ENCODE measurements around the gene WDFY2. TPM values are rescaled to one million over a fixed set of nuclear protein-coding genes. Genes with fewer than 3 reads are reported as not detected.
"Not testable (repeated sequence)": the region's sequence is repeated elsewhere in the genome, so short reads cannot be mapped to it uniquely, and the experiment has no call there.

The WDFY2 gene
- total and polyA plus RNA-seq, 8 donors: 1.4 to 22.6 (median 10.4) TPM

DNA sequence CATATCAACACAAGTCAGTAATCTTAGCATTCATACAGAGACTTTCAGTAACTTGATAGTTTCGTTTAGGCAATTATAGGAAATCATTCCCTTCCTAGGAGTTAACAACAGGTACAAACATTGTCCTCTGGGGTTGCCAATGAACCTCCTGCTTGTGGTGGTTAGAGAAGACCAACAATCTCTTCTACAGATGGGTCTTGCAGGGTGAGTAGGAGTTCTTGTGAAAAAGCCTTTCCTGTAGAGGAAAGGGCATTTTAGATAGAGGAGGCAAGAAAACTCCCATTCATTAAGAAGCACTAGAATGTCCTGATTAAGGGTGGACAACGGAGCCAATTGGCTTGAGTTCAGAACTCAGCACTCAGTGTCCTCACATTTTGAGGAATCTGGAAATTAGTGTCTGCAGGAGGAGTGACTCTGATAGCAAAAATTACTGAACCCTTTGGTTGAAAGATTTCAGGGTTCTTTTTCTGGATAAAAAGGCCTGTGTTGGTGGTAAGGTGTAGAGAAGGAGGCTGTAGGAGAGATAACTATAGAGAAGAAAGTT, 4.2 kb downstream of the WDFY2 start:
- TF ChIP-seq POLR2A (IDR thresholded peaks at IDR 0.05) (no peak), POLR2AphosphoS5 (IDR thresholded peaks at IDR 0.05) (no peak), EP300 (IDR thresholded peaks at IDR 0.05) (no peak)
- TF ChIP-seq, protein P1, sequence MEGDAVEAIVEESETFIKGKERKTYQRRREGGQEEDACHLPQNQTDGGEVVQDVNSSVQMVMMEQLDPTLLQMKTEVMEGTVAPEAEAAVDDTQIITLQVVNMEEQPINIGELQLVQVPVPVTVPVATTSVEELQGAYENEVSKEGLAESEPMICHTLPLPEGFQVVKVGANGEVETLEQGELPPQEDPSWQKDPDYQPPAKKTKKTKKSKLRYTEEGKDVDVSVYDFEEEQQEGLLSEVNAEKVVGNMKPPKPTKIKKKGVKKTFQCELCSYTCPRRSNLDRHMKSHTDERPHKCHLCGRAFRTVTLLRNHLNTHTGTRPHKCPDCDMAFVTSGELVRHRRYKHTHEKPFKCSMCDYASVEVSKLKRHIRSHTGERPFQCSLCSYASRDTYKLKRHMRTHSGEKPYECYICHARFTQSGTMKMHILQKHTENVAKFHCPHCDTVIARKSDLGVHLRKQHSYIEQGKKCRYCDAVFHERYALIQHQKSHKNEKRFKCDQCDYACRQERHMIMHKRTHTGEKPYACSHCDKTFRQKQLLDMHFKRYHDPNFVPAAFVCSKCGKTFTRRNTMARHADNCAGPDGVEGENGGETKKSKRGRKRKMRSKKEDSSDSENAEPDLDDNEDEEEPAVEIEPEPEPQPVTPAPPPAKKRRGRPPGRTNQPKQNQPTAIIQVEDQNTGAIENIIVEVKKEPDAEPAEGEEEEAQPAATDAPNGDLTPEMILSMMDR (IDR thresholded peaks at IDR 0.05): no peak
- Histone ChIP-seq H3K36me3 (no peaks in the 10 kb centered on the region), H3K4me1 (peaks cover 28 to 74% (median 49%) of the 10 kb centered on the region in 4 donors), H3K27ac (peak overlapping the region in 2 of 5 donors; percentile 0 to 25), H3K4me3 (no peak overlapping the region), H3K27me3 (no peaks in the 10 kb centered on the region), H3K9me3 (no peaks in the 10 kb centered on the region)
- no peak for DNase-seq
- 64 to 80% (median 67%) methylated on average over 2 of the region's 2 CpGs for WGBS, 5 donors
- intact Hi-C loops (cut with DNase I; ENCODE audit: low total_unique reads): loop anchor here (10.0 kb wide), 1 partner anchor 146 kb away; no protein-coding TSS in a partner anchor

DNA sequence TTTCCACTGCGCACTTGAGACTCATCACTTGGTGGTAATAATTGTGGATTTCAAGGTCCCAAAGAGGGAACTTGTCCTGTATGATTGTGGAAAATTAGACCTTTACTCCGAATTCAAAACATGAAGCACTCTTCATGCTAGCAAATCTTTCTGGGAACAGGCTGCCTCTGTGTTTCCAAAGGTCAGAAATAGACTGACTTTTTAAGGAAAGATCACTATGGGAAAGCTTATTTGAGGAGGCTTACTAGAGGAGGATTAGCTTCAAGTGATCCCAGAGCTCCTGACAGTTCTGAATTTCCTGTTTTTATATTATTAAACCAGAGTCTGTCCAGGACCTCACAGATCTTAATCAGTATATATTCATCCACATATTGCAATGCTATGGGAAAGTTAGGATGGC, 5.5 kb downstream of the WDFY2 start:
- TF ChIP-seq POLR2AphosphoS5 (IDR thresholded peaks at IDR 0.05) (no peak), EP300 (IDR thresholded peaks at IDR 0.05) (no peak), POLR2A (IDR thresholded peaks at IDR 0.05) (no peak)
- TF ChIP-seq, protein P1 (IDR thresholded peaks at IDR 0.05): no peak
- no peak for DNase-seq
- H3K9me3 ChIP-seq: no peaks in the 10 kb centered on the region
- peaks cover 26 to 77% (median 50%) of the 10 kb centered on the region in 4 donors for H3K4me1 ChIP-seq
- no peak overlapping the region for H3K4me3 ChIP-seq
- peak overlapping the region in 3 of 5 donors; percentile 62 to 67 (median 62) for H3K27ac ChIP-seq
- intact Hi-C loops (cut with DNase I; ENCODE audit: low total_unique reads): loop anchor here (10.0 kb wide), 1 partner anchor 145 kb away; no protein-coding TSS in a partner anchor
- no peaks in the 10 kb centered on the region for H3K36me3 ChIP-seq
- WGBS, 5 donors: 72 to 85% (median 79%) methylated on average over 2 of the region's 2 CpGs
- no peaks in the 10 kb centered on the region for H3K27me3 ChIP-seq

DNA sequence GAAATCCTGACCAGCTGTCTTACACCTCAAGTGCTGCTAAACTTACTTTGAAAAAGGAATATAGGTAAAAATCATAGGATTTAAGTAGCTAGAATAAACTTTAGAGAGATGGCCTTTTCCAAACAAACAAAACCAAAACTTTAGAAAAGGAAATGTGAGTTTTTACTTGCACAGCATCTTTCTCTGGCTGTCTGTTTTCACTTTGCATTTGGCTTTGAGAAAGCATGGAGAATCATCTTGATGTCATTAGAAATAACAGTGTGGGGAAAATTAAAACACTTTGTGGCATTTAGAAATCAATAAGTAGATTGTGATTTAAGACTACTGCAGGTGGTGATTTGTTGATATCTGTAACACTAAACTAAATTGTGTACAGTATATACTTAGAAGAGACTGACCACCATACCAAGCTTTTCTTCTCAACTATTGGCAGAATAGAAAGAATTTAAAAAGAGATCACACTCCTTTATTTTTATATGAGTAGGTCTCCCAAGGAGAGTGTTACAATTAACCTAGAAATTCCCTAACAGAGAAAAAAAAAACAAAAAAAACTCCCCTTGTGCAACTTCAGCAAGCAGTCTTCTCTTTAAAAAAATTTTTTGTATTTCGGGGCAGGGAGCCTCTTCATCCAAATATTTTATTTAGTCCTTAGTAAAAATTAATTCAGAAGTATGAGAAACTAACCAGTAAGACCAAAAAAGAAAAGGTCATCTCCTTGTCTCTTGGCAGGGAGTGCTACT, 6.1 kb downstream of the WDFY2 start:
- Histone ChIP-seq H3K4me1 (peaks cover 23 to 76% (median 50%) of the 10 kb centered on the region in 4 donors), H3K27me3 (no peaks in the 10 kb centered on the region), H3K9me3 (no peaks in the 10 kb centered on the region), H3K27ac (peak overlapping the region in 4 of 5 donors; percentile 27 to 67 (median 62)), H3K36me3 (no peaks in the 10 kb centered on the region), H3K4me3 (no peak overlapping the region)
- DNase-seq: no peak
- intact Hi-C loops (cut with DNase I; ENCODE audit: low total_unique reads): no loop called here
- TF ChIP-seq POLR2AphosphoS5 (IDR thresholded peaks at IDR 0.05) (no peak), EP300 (IDR thresholded peaks at IDR 0.05) (no peak), POLR2A (IDR thresholded peaks at IDR 0.05) (no peak)
- TF ChIP-seq, protein P1 (IDR thresholded peaks at IDR 0.05): no peak
- WGBS, 5 donors: 47 to 69% (median 58%) methylated on average over 1 of the region's 1 CpG

DNA sequence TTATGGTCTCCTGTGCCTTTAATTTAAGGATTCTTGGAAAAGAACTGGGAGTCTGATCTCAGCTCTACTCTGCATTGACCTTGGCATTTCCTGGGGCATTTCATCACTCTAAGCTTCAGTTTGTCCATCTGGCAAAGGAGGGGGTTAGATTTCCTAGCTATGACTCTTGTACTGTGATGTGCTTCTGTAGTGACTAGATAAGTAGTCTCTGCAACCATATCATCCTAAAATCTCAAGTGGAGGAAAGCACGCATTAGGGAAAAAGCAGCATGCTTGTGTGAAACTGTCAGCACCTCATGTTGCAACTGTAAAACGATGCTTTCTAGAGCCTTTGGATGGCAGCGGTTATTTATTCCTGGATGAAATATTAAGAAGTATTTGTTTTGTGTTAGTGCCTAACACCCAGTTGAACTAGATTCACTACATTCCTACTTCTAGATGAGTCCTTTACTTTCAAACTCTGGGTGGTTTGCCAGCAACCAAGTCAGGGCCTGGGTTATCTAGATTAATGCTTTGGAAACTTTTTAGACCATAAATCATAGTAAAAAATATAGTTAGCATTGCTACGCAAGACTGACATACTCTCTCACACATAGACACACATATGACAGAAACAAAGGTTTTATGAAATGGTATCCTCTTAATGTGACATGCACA, 6.8 kb downstream of the WDFY2 start:
- 21 to 34% (median 27%) methylated on average over 4 of the region's 4 CpGs for WGBS, 5 donors
- intact Hi-C loops (cut with DNase I; ENCODE audit: low total_unique reads): no loop called here
- Histone ChIP-seq H3K27me3 (no peaks in the 10 kb centered on the region), H3K36me3 (no peaks in the 10 kb centered on the region), H3K4me1 (peaks cover 16 to 74% (median 43%) of the 10 kb centered on the region in 4 donors), H3K4me3 (no peak overlapping the region), H3K9me3 (no peaks in the 10 kb centered on the region), H3K27ac (peak overlapping the region; percentile 27 to 67 (median 62))
- peak; percentile 41 to 62 for DNase-seq
- peak in 1 of 3 donors; percentile 50 for TF ChIP-seq POLR2AphosphoS5 (IDR thresholded peaks at IDR 0.05)
- TF ChIP-seq POLR2A (IDR thresholded peaks at IDR 0.05): no peak
- TF ChIP-seq, protein P1 (IDR thresholded peaks at IDR 0.05): no peak

DNA sequence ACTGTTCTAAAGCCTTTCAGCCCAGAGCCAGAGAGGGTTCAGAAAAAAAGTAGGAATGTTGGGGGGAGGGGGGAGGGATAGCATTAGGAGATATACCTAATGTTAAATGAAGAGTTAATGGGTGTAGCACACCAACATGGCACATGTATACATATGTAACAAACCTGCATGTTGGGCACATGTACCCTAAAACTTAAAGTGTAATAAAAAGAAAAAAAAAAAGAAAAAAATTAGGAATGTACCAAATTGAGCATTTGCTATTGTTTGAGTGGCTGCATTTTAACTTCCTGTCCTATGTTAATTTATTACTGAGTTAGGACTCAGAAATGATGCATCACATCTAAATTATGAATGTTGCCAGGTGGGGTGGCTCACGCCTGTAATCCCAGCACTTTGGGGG, 7.7 kb downstream of the WDFY2 start:
- H3K27ac ChIP-seq: peak overlapping the region in 3 of 5 donors; percentile 62 to 67 (median 62)
- intact Hi-C loops (cut with DNase I; ENCODE audit: low total_unique reads); DNase-seq; H3K36me3 ChIP-seq; H3K27me3 ChIP-seq; H3K9me3 ChIP-seq; H3K4me3 ChIP-seq: not testable (repeated sequence)
- H3K4me1 ChIP-seq: peaks cover 11 to 66% (median 40%) of the 10 kb centered on the region in 4 donors
- WGBS, 5 donors: 94 to 100% (median 98%) methylated on average over 1 of the region's 1 CpG

Data from stomach (tissue), 9 donors.